Peyer's patch (tissue), 4 donors: ENCODE data around the gene TEF. TPM values are rescaled to one million over a fixed set of nuclear protein-coding genes. Genes with fewer than 3 reads are reported as not detected.
"Not testable (repeated sequence)": the region's sequence is repeated elsewhere in the genome, so short reads cannot be mapped to it uniquely, and the experiment has no call there.

Source experiments
- DNase-seq, 3 donors: peaks; one replicate each; pipeline ENCODE4 v3.0.0-alpha.2; 2017 to 2019
- H3K27ac ChIP-seq, 4 donors: fragments of 200-600 bp; sonication (generic); one replicate each; pipeline ENCODE4 v1.5.1; 2016 to 2019
- H3K27me3 ChIP-seq, 2 donors: fragments of 200-600 bp; sonication (generic); one replicate each; pipeline ENCODE4 v1.5.1; 2019
- H3K36me3 ChIP-seq, 3 donors: fragments of 200-600 bp; sonication (generic); one replicate each; pipeline ENCODE4 v1.5.1; 2016 to 2019
- H3K4me1 ChIP-seq, 4 donors: fragments of 200-600 bp; sonication (generic); one replicate each; pipeline ENCODE4 v1.5.1; 2016 to 2019
- H3K4me3 ChIP-seq, 4 donors: fragments of 200-600 bp; sonication (generic); 1 replicate in 3 of 4; 2 replicates in 1 of 4; pipeline ENCODE4 v1.5.1; 2016 to 2019; ENCODE audit warnings: mild to moderate bottlenecking in 1 of 4
- H3K9me3 ChIP-seq, 4 donors: fragments of 200-600 bp; sonication (generic); one replicate each; pipeline ENCODE4 v1.5.1; 2016 to 2019; ENCODE audit warnings: mild to moderate bottlenecking in 1 of 4
- POLR2A ChIP-seq, 2 donors: fragments of 450-650 bp; IDR thresholded peaks; one replicate each; pipeline ENCODE4 v1.5.1; 2017; ENCODE audit warnings: antibody characterized with exemption in 2 of 2, mild to moderate bottlenecking in 2 of 2, moderate library complexity in 2 of 2
- total RNA-seq, 4 donors: library from RNA; depleted of rRNA; stranded (reverse); fragments of >200 nt; gene quantifications; one replicate each; pipeline ENCODE4 v1.1.0, GENCODE V29; 2016
- TF ChIP-seq, protein P1 (sequence below), 6 experiments: fragments of 450-650 bp in 4 of 6; fragments of 200-600 bp in 2 of 6; sonication (generic) in 1 of 6; IDR thresholded peaks; one replicate each; pipeline ENCODE4 v1.5.1; 2017 to 2019; ENCODE audit warnings: antibody characterized with exemption in 6 of 6, mild to moderate bottlenecking in 3 of 6, moderate library complexity in 1 of 6

Gene TEF
- total RNA-seq, 4 donors from 2014 or later = 6.6 to 42.2 (median 27.0) TPM

- H3K27me3 ChIP-seq = no peaks in the 10 kb centered on the region
- no peaks in the 10 kb centered on the region for H3K9me3 ChIP-seq
- H3K27ac ChIP-seq = no peak overlapping the region
- DNase-seq = no peak
- H3K36me3 ChIP-seq = peaks cover 0 to 93% (median 0%) of the 10 kb centered on the region in 3 donors
- TF ChIP-seq, protein P1, sequence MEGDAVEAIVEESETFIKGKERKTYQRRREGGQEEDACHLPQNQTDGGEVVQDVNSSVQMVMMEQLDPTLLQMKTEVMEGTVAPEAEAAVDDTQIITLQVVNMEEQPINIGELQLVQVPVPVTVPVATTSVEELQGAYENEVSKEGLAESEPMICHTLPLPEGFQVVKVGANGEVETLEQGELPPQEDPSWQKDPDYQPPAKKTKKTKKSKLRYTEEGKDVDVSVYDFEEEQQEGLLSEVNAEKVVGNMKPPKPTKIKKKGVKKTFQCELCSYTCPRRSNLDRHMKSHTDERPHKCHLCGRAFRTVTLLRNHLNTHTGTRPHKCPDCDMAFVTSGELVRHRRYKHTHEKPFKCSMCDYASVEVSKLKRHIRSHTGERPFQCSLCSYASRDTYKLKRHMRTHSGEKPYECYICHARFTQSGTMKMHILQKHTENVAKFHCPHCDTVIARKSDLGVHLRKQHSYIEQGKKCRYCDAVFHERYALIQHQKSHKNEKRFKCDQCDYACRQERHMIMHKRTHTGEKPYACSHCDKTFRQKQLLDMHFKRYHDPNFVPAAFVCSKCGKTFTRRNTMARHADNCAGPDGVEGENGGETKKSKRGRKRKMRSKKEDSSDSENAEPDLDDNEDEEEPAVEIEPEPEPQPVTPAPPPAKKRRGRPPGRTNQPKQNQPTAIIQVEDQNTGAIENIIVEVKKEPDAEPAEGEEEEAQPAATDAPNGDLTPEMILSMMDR (IDR thresholded peaks at IDR 0.05) = no peak
- TF ChIP-seq POLR2A (IDR thresholded peaks at IDR 0.05) = no peak
- H3K4me1 ChIP-seq = peaks cover 0 to 7% (median 0%) of the 10 kb centered on the region in 4 donors
- no peak overlapping the region for H3K4me3 ChIP-seq
These were observed 12.2 kb downstream of the TEF start for GRCh38 chr22:41394012-41394356.

- no peak for DNase-seq
- H3K9me3 ChIP-seq = no peaks in the 10 kb centered on the region
- peaks cover 0 to 7% (median 0%) of the 10 kb centered on the region in 4 donors for H3K4me1 ChIP-seq
- H3K36me3 ChIP-seq = peaks cover 0 to 80% (median 0%) of the 10 kb centered on the region in 3 donors
- H3K4me3 ChIP-seq = no peak overlapping the region
- no peak overlapping the region for H3K27ac ChIP-seq
- H3K27me3 ChIP-seq = no peaks in the 10 kb centered on the region
- TF ChIP-seq POLR2A (IDR thresholded peaks at IDR 0.05) = no peak
- TF ChIP-seq, protein P1 (IDR thresholded peaks at IDR 0.05) = no peak
These were observed 13.9 kb downstream of the TEF start for GRCh38 chr22:41395531-41396240.

GRCh38 chr22:41397143-41397811 lies 15.5 kb downstream of the TEF start:
- H3K36me3 ChIP-seq = peaks cover 0 to 64% (median 0%) of the 10 kb centered on the region in 3 donors
- H3K4me3 ChIP-seq = no peak overlapping the region
- peak in 2 of 3 donors; percentile 65 to 69 for DNase-seq
- H3K27me3 ChIP-seq = no peaks in the 10 kb centered on the region
- TF ChIP-seq POLR2A (IDR thresholded peaks at IDR 0.05) = no peak
- TF ChIP-seq, protein P1 (IDR thresholded peaks at IDR 0.05) = no peak
- no peaks in the 10 kb centered on the region for H3K9me3 ChIP-seq
- peak overlapping the region in 2 of 4 donors; percentile 53 to 65 for H3K27ac ChIP-seq
- peaks cover 0 to 13% (median under 1%) of the 10 kb centered on the region in 4 donors for H3K4me1 ChIP-seq

DNA sequence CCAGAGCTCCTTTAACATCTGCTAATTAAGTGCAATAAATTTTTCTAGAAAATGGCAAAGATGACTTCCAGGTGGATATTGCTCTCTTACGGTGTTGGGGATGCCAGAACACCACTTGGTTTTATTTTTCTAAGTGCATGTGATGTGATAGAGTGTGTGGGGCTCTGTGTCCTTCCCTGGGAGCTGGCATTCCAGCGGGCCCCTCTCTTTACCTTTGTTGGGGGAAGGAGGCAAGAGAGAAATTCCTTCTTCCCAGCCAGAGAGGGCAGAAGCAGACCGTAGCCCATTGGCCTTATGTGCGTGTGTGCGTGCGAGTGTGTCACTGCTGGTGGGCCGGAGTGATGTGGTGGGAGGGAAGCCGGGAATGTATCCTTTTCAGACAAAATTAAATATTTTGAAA lies 17.2 kb downstream of the TEF start:
- Histone ChIP-seq H3K36me3 (peaks cover 0 to 54% (median 0%) of the 10 kb centered on the region in 3 donors), H3K9me3 (no peaks in the 10 kb centered on the region), H3K27ac (no peak overlapping the region), H3K4me3 (no peak overlapping the region), H3K27me3 (no peaks in the 10 kb centered on the region), H3K4me1 (peaks cover 0 to 21% (median 2%) of the 10 kb centered on the region in 4 donors)
- no peak for DNase-seq
- no peak for TF ChIP-seq POLR2A (IDR thresholded peaks at IDR 0.05)
- TF ChIP-seq, protein P1 (IDR thresholded peaks at IDR 0.05) = no peak

DNA sequence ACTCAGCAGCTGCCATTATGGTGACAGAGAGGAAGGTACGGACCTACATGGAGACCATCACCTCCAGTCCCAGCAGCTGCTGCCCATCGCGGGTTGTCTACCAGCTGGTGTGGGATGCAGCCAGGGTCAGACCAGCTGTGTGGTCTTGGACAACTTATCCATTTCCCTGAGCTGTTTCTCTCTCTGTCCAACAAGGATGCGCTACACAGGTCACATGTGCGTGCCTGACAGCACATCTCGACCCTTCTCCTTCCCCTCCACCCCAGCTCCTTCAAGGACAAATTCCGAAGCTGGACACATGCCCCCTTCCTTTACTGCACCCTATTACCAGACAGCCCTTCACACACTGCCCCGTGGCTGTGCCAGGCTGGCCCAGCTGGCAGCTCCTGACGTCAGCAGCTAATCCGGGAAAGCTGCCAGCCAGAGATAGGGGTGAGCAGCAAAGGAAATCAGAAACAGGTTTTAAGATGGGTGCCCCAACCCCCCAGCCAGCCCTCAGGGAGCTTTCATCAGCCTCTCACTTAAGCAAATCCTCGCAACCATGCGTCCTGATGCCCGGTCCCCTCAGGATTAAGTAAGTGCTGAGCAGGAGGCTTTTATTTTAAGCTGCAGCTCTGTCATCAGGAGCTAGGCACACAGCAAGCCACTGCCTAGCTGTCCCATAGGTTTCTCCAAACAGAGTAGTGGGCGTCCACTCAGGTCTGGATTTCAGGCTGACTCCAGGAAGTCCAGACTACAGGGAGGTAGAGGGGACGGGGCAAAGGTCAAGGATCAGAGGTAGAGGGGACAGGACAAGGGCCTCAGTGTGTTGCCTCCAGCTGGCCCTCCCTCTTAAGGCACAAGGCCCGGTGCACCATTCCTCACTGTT lies 20.3 kb downstream of the TEF start:
- peaks cover 0 to 23% (median 0%) of the 10 kb centered on the region in 3 donors for H3K36me3 ChIP-seq
- peak in 2 of 3 donors; percentile 82 to 85 for DNase-seq
- TF ChIP-seq, protein P1 (IDR thresholded peaks at IDR 0.05) = no peak
- peak in 1 of 2 donors; percentile 9 for TF ChIP-seq POLR2A (IDR thresholded peaks at IDR 0.05)
- no peak overlapping the region for H3K4me3 ChIP-seq
- peaks cover 0 to 21% (median 4%) of the 10 kb centered on the region in 4 donors for H3K4me1 ChIP-seq
- H3K9me3 ChIP-seq = no peaks in the 10 kb centered on the region
- no peaks in the 10 kb centered on the region for H3K27me3 ChIP-seq
- H3K27ac ChIP-seq = peak overlapping the region in 3 of 4 donors; percentile 5 to 59 (median 58)

GRCh38 chr22:41402851-41403250 lies 21.1 kb downstream of the TEF start:
- H3K27ac ChIP-seq = peak overlapping the region in 2 of 4 donors; percentile 58 to 59
- not testable (repeated sequence) for H3K4me3 ChIP-seq

More at GRCh38 chr22:41402851-41403250, 21.1 kb downstream of the TEF start:
- DNase-seq, H3K27me3 ChIP-seq, H3K9me3 ChIP-seq: not testable (repeated sequence)
- Histone ChIP-seq H3K36me3 (peaks cover 0 to 15% (median 0%) of the 10 kb centered on the region in 3 donors), H3K4me1 (peaks cover 0 to 18% (median 4%) of the 10 kb centered on the region in 4 donors)
